Thyroid gland (tissue), 4 donors: ENCODE measurements around the gene RPH3AL. TPM values are rescaled to one million over a fixed set of nuclear protein-coding genes. Genes with fewer than 3 reads are reported as not detected.
A peak's percentile ranks its signal among the peaks of the same experiment; 100 is the strongest.

ENCODE experiments used
- DNase-seq, 2 donors: peaks; one replicate each; pipeline ENCODE4 v3.0.0-alpha.2; 2019
- H3K27ac ChIP-seq, 3 donors: fragments of 200-600 bp; sonication (generic); 1 replicate in 2 of 3; 2 replicates in 1 of 3; pipeline ENCODE4 v1.5.1; 2016 to 2019; ENCODE audit warnings: mild to moderate bottlenecking in 1 of 3, moderate library complexity in 1 of 3
- H3K27me3 ChIP-seq: fragments of 200-600 bp; sonication (generic); one replicate; pipeline ENCODE4 v1.5.1; 2019
- H3K36me3 ChIP-seq, 2 donors: fragments of 200-600 bp; sonication (generic); one replicate each; pipeline ENCODE4 v1.5.1; 2016 to 2019
- H3K4me1 ChIP-seq, 2 donors: fragments of 200-600 bp; sonication (generic); one replicate each; pipeline ENCODE4 v1.5.1; 2017 to 2019
- H3K4me3 ChIP-seq, 3 donors: fragments of 200-600 bp; sonication (generic); replicated peaks in 1 of 3; 1 replicate in 2 of 3; 2 replicates in 1 of 3; pipeline ENCODE4 v1.5.1; 2016; ENCODE audit warnings: mild to moderate bottlenecking in 1 of 3
- H3K9me3 ChIP-seq: fragments of 200-600 bp; sonication (generic); one replicate; pipeline ENCODE4 v1.5.1; 2017
- POLR2A ChIP-seq, 2 donors: fragments of 450-650 bp; IDR thresholded peaks; one replicate each; pipeline ENCODE4 v1.6.1; 2017; ENCODE audit warnings: antibody characterized with exemption in 2 of 2, mild to moderate bottlenecking in 2 of 2, moderate library complexity in 1 of 2
- WGBS, 2 donors: methylation state at CpG; one replicate each; pipeline ENCODE4 v1.1.5; 2017; 5-methylcytosine and 5-hydroxymethylcytosine counted together
- intact Hi-C: fragments of 100-400 bp; cut with DNase I; formaldehyde crosslinking; loops from one replicate; pipeline ENCODE4 v1.15.1; 2023
- total RNA-seq, 4 donors: library from RNA; depleted of rRNA; stranded (reverse); fragments of >200 nt; gene quantifications; one replicate each; pipeline ENCODE4 v1.2.3, GENCODE V29; 2016
- TF ChIP-seq, protein P1 (sequence below), 6 experiments: fragments of 200-600 bp in 3 of 6; fragments of 450-650 bp in 3 of 6; sonication (generic) in 3 of 6; IDR thresholded peaks; one replicate each; pipeline ENCODE4 v1.5.1; 2016 to 2019; ENCODE audit warnings: antibody characterized with exemption in 6 of 6, mild to moderate bottlenecking in 2 of 6, inconsistent platforms in 1 of 6, moderate library complexity in 1 of 6

Gene RPH3AL
- total RNA-seq, 4 donors from 2014 or later, result 19.1 to 47.7 (median 42.5) TPM

DNA sequence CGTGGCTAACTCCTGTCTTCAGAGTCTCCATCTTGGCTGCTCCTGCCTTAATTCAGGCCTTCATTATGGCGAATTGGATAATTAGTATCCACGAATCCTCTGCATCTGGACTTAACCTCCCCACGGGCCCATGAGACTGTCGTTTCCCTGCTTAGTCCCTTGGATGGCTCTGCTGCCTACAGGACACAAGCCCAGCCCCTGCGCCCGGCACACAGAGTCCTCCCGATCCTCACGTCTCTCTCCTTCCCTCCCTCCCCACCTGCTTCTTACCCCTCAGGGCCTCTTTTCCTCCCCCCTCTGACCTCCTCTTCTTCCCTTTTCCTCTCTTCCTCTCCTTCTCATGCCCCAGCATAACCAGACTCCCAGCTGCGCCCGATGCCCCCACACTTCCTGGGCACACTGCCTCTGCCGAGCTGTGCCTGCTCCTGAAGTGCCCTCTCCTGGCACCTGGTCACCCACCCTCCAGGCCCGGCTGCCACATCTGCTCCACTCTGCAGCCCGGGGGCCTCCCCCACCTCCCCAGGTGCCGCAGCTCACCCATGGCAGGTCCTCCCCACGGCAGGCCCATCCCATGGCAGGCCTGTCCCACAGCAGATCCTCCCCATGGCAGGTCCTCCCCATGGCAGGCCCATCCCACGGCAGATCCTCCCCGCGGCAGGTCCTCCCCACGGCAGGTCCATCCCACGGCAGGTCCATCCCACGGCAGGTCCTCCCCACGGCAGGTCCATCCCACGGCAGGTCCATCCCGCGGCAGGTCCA, 45.9 kb downstream of the RPH3AL start:
- Histone ChIP-seq H3K4me3 (no peak overlapping the region), H3K9me3 (no peaks in the 10 kb centered on the region), H3K4me1 (no peaks in the 10 kb centered on the region), H3K27ac (no peak overlapping the region), H3K36me3 (no peaks in the 10 kb centered on the region), H3K27me3 (no peaks in the 10 kb centered on the region)
- TF ChIP-seq, protein P1, sequence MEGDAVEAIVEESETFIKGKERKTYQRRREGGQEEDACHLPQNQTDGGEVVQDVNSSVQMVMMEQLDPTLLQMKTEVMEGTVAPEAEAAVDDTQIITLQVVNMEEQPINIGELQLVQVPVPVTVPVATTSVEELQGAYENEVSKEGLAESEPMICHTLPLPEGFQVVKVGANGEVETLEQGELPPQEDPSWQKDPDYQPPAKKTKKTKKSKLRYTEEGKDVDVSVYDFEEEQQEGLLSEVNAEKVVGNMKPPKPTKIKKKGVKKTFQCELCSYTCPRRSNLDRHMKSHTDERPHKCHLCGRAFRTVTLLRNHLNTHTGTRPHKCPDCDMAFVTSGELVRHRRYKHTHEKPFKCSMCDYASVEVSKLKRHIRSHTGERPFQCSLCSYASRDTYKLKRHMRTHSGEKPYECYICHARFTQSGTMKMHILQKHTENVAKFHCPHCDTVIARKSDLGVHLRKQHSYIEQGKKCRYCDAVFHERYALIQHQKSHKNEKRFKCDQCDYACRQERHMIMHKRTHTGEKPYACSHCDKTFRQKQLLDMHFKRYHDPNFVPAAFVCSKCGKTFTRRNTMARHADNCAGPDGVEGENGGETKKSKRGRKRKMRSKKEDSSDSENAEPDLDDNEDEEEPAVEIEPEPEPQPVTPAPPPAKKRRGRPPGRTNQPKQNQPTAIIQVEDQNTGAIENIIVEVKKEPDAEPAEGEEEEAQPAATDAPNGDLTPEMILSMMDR (IDR thresholded peaks at IDR 0.05), result no peak
- TF ChIP-seq POLR2A (IDR thresholded peaks at IDR 0.05), result no peak
- intact Hi-C loops, result loop anchor here (10.0 kb wide), 1 partner anchor 78 kb away; no protein-coding TSS in a partner anchor
- no peak for DNase-seq
- 93 to 94% methylated on average over 18 to 22 of the region's 26 CpGs for WGBS, 2 donors

DNA sequence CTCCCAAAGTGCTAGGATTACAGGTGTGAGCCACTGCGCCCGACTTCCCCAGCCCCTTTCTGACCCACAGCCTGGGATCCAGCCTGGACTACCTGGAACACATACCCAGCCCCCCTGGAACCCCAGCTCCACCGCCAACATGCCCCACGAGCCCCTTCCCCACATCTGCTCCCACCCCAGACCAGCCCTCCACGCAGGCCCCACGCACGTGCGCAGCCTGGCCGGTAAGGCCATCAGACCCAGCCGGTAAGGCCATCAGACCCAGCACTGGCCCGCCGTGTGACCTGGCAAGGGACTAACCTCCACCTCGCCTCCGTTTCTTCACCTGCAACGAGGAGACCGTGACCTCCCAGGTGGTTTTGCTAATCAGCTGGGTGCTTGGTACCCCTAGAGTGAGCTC, 46.5 kb downstream of the RPH3AL start:
- intact Hi-C loops, result loop anchor here (10.0 kb wide), 1 partner anchor 79 kb away; no protein-coding TSS in a partner anchor
- H3K27me3 ChIP-seq, result no peaks in the 10 kb centered on the region
- WGBS, 2 donors, result 95 to 96% methylated on average over 3 to 16 of the region's 16 CpGs
- no peaks in the 10 kb centered on the region for H3K4me1 ChIP-seq
- TF ChIP-seq POLR2A (IDR thresholded peaks at IDR 0.05), result no peak
- TF ChIP-seq, protein P1 (IDR thresholded peaks at IDR 0.05), result no peak
- H3K9me3 ChIP-seq, result no peaks in the 10 kb centered on the region
- peak in 1 of 2 donors; percentile 1 for DNase-seq
- no peak overlapping the region for H3K27ac ChIP-seq
- H3K4me3 ChIP-seq, result no peak overlapping the region
- no peaks in the 10 kb centered on the region for H3K36me3 ChIP-seq

DNA sequence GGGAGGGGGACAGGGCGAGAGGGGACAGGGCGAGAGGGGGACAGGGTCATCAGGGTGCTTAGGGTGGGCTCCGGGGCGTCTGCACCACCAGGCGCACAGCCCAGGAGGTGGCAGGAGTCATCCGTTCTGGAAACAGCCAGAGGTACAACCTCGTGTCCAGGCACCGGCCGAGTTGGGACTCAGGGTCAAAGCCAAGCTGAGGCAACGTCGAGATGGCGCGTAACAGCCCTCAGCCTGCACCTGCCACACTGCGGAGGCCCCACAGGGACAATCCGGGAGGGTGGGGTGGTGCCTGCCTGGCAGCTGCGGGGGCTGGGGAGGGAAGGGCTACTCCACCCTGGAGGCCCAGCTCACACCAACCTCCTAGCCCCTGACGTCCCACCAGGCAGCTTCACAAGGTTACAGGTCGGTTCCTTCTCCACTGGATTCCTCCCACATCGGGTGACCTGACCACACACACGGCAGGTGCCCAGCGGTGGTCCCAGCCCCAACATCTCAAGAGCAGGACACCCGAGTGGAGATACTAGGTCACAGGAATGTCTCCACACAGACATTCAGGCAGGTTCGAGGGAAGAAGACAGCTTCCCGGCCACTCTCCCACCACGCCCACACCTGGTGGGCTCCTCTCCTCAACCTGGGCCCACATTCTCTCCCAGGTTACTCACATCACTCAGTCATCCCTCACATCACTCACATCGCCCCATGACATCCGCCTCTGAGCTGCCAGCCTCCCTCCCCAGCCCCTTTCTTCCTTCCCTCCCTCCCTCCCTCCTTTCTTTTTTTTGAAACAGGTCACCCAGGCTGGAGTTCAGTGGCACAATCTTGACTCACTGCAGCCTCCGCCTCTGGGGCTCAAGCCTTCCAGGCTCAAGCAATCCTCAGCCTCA, 47.3 kb downstream of the RPH3AL start:
- no peaks in the 10 kb centered on the region for H3K27me3 ChIP-seq
- DNase-seq, result peak; percentile 23 to 60
- 73 to 77% methylated on average over 21 to 23 of the region's 28 CpGs for WGBS, 2 donors
- H3K36me3 ChIP-seq, result no peaks in the 10 kb centered on the region
- H3K27ac ChIP-seq, result no peak overlapping the region
- H3K4me1 ChIP-seq, result no peaks in the 10 kb centered on the region
- no peak overlapping the region for H3K4me3 ChIP-seq
- no peaks in the 10 kb centered on the region for H3K9me3 ChIP-seq
- intact Hi-C loops, result loop anchor here (10.0 kb wide), 1 partner anchor 79 kb away; no protein-coding TSS in a partner anchor
- TF ChIP-seq POLR2A (IDR thresholded peaks at IDR 0.05), result no peak
- TF ChIP-seq, protein P1 (IDR thresholded peaks at IDR 0.05), result peak in 1 of 6 experiments; percentile 24

DNA sequence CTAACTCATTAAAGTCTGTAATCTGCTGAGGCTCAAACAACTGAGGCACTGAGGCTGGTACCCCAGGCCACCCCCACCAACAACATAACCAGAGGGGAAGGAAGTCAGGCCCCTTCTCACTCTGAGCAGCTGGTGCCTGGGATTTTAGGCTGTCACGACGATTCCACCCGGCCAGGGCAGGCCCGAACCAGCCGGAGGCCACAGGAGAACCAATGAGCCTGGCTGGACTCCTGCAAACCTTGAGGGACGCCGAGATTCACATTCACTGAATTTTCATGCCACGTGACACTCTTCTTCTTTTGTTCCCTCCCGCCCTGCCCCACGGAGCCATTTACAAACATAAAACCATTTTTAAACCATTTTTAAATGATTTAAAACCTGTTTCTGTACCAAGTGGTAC, 48.1 kb downstream of the RPH3AL start:
- H3K36me3 ChIP-seq, result no peaks in the 10 kb centered on the region
- TF ChIP-seq, protein P1 (IDR thresholded peaks at IDR 0.05), result no peak
- no peak for TF ChIP-seq POLR2A (IDR thresholded peaks at IDR 0.05)
- no peaks in the 10 kb centered on the region for H3K4me1 ChIP-seq
- no peaks in the 10 kb centered on the region for H3K9me3 ChIP-seq
- H3K27me3 ChIP-seq, result no peaks in the 10 kb centered on the region
- peak overlapping the region in 2 of 3 donors; percentile 62 to 75 for H3K27ac ChIP-seq
- no peak overlapping the region for H3K4me3 ChIP-seq
- intact Hi-C loops, result loop anchor here (10.0 kb wide), 1 partner anchor 80 kb away; no protein-coding TSS in a partner anchor
- WGBS, 2 donors, result 48 to 55% methylated on average over 8 to 10 of the region's 10 CpGs
- DNase-seq, result peak; percentile 29 to 71
